Mesendoderm (in vitro differentiated cells): ENCODE measurements around the gene PPP2CA. TPM values are rescaled to one million over a fixed set of nuclear protein-coding genes. Genes with fewer than 3 reads are reported as not detected.
A peak's percentile ranks its signal among the peaks of the same experiment; 100 is the strongest.

Experiments used
- DNase-seq: peaks from one replicate; pipeline ENCODE4 v3.0.0; 2013
- H2AK5ac ChIP-seq: 2 replicates; pipeline ENCODE4 v1.6.1; 2013; ENCODE audit warnings: low read length, inconsistent platforms
- H2BK120ac ChIP-seq: 2 replicates; pipeline ENCODE4 v1.6.1; 2013; ENCODE audit warnings: low read depth, mild to moderate bottlenecking, low read length, moderate library complexity, mixed read lengths
- H2BK15ac ChIP-seq: replicated peaks from 2 replicates; pipeline ENCODE4 v1.6.1; 2013; ENCODE audit warnings: low read depth, mild to moderate bottlenecking, moderate library complexity
- H2BK5ac ChIP-seq: 2 replicates; pipeline ENCODE4 v1.6.1; 2013; ENCODE audit warnings: low read length, inconsistent platforms
- H3K18ac ChIP-seq: 2 replicates; pipeline ENCODE4 v1.6.1; 2013; ENCODE audit warnings: mild to moderate bottlenecking, low read length, mixed read lengths
- H3K23ac ChIP-seq: one replicate; pipeline ENCODE4 v1.6.1; 2013; ENCODE audit warnings: low read length
- H3K27ac ChIP-seq: 2 replicates; pipeline ENCODE4 v1.5.1; 2013; ENCODE audit warnings: low read depth, mild to moderate bottlenecking, inconsistent platforms, low read length, moderate library complexity
- H3K27me3 ChIP-seq: 2 replicates; pipeline ENCODE4 v1.6.1; 2013; ENCODE audit warnings: low read length, control low read depth, mild to moderate bottlenecking, inconsistent platforms; ENCODE audit not compliant: insufficient read depth, poor library complexity
- H3K36me3 ChIP-seq: 2 replicates; pipeline ENCODE4 v1.6.1; 2013; ENCODE audit warnings: low read length, inconsistent platforms; ENCODE audit not compliant: control insufficient read depth, insufficient read depth
- H3K4ac ChIP-seq: one replicate; pipeline ENCODE4 v1.6.1; 2013; ENCODE audit warnings: low read depth, mild to moderate bottlenecking, low read length, moderate library complexity
- H3K4me1 ChIP-seq: 2 replicates; pipeline ENCODE4 v1.6.1; 2013; ENCODE audit warnings: low read depth, low read length, inconsistent platforms; ENCODE audit not compliant: control insufficient read depth
- H3K4me2 ChIP-seq: 2 replicates; pipeline ENCODE4 v1.6.1; 2013; ENCODE audit warnings: low read length
- H3K4me3 ChIP-seq: 2 replicates; pipeline ENCODE4 v1.5.1; 2013; ENCODE audit warnings: mild to moderate bottlenecking, low read length
- H3K56ac ChIP-seq: one replicate; pipeline ENCODE4 v1.6.1; 2013; ENCODE audit warnings: low read length
- H3K79me1 ChIP-seq: 2 replicates; pipeline ENCODE4 v1.6.1; 2013; ENCODE audit warnings: low read length, inconsistent platforms
- H3K79me2 ChIP-seq: 2 replicates; pipeline ENCODE4 v1.6.1; 2013; ENCODE audit warnings: mild to moderate bottlenecking, low read length; ENCODE audit not compliant: control insufficient read depth, insufficient read depth
- H3K9ac ChIP-seq: 2 replicates; pipeline ENCODE4 v1.6.1; 2013; ENCODE audit warnings: low read length, inconsistent platforms
- H4K5ac ChIP-seq: one replicate; pipeline ENCODE4 v1.6.1; 2013; ENCODE audit warnings: low read length
- H4K8ac ChIP-seq: one replicate; pipeline ENCODE4 v1.6.1; 2013; ENCODE audit warnings: low read depth, mild to moderate bottlenecking, control low read depth, low read length, moderate library complexity
- WGBS: extraction: QIAGEN DNeasy Blood & Tissue Kit; methylation state at CpG from one replicate; pipeline ENCODE4 v1.1.7; 2013; ENCODE audit warnings: low lambda C conversion rate, missing lambda C conversion rate; ENCODE audit not compliant: insufficient coverage; ENCODE audit errors: extremely low coverage; 5-methylcytosine and 5-hydroxymethylcytosine counted together
- polyA plus RNA-seq, 2 experiments: library from polyadenylated mRNA; stranded (reverse); fragments of 200-250 nt; gene quantifications; one replicate each; pipeline ENCODE4 v1.2.3, GENCODE V29; 2013

PPP2CA gene
- 82.9 TPM for polyA plus RNA-seq (2013, experiment 1 of 2)
- polyA plus RNA-seq (2013, experiment 2 of 2), result 80.1 TPM

GRCh38 chr5:134225780-134226440, at the start of gene PPP2CA:
Gene PPP2CA (minus strand): TSS chr5:134226073. CDS start chr5:134225861, 212 bp downstream.
- no peak within 1 kb of the TSS for H2BK15ac ChIP-seq
- H3K4me2 ChIP-seq, result peak within 1 kb of the TSS; percentile 82
- H3K27me3 ChIP-seq, result no peaks in the 10 kb centered on the region
- H3K79me2 ChIP-seq, result peaks cover 46% of the 10 kb centered on the region
- H3K4me3 ChIP-seq, result peak within 1 kb of the TSS; percentile 97
- no peak within 1 kb of the TSS for H4K5ac ChIP-seq
- peak within 1 kb of the TSS; percentile 16 for H2BK120ac ChIP-seq
- H4K8ac ChIP-seq, result peak within 1 kb of the TSS; percentile 5
- peak within 1 kb of the TSS; percentile 99 for H3K9ac ChIP-seq
- WGBS, result no CpG with 5 or more reads among the region's 73 CpGs
- peak within 1 kb of the TSS; percentile 95 for H3K23ac ChIP-seq
- peaks cover 4% of the 10 kb centered on the region for H3K4me1 ChIP-seq
- peak within 1 kb of the TSS; percentile 87 for H3K27ac ChIP-seq
- peak within 1 kb of the TSS; percentile 97 for H3K4ac ChIP-seq
- peak within 1 kb of the TSS; percentile 60 for H2AK5ac ChIP-seq
- no peaks in the 10 kb centered on the region for H3K36me3 ChIP-seq
- H3K56ac ChIP-seq, result peak within 1 kb of the TSS; percentile 100
- H2BK5ac ChIP-seq, result peak within 1 kb of the TSS; percentile 98
- peak; percentile 98 for DNase-seq
- H3K18ac ChIP-seq, result peak within 1 kb of the TSS; percentile 81
- H3K79me1 ChIP-seq, result peaks cover 4% of the 10 kb centered on the region

DNA sequence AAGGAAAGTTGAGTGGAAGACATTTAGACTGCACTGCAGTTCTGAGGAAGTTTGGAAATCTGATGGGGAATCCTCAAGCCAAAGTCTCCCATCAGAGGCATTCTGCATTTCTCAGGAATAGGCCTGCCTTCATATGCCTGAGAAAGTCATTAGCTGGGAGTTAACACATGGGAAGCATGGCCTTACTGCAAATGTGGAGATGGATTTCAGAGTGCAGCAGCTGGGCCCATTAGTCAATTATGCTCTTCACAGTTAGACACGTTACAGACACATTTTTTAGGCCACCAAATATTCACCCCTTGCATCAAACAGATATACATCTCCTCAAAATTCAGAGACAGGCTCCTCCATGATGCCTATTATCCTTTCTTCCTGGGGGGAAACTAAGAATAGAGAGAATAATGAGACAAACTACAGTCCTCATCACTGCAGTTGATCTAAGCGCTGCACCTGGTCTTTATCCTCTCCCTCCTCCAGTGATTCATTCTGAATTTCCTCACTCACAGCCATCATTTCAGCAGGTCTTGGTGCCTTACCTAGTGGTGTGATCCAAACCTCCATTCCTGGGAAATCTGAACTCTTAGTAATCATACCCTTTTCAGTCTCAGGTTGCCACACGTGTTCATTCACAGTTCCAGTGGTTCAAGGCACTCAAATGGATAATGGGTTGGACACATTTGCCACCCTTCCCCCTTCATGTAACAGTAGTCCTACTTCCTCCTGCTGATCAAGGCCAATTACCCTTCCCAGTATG, 47.9 kb upstream of the PPP2CA start:
- Histone ChIP-seq H3K79me2 (no peaks in the 10 kb centered on the region), H2BK15ac (no peak overlapping the region), H3K56ac (no peak overlapping the region), H2BK120ac (no peak overlapping the region), H2AK5ac (no peak overlapping the region), H3K18ac (no peak overlapping the region), H4K8ac (no peak overlapping the region), H3K4ac (no peak overlapping the region), H3K36me3 (no peaks in the 10 kb centered on the region), H3K79me1 (no peaks in the 10 kb centered on the region), H3K23ac (no peak overlapping the region), H4K5ac (no peak overlapping the region), H3K4me3 (no peak overlapping the region), H3K4me1 (no peaks in the 10 kb centered on the region), H3K9ac (no peak overlapping the region), H3K27ac (no peak overlapping the region), H3K27me3 (no peaks in the 10 kb centered on the region), H3K4me2 (no peak overlapping the region), H2BK5ac (no peak overlapping the region)
- no CpG with 5 or more reads among the region's 3 CpGs for WGBS
- DNase-seq, result no peak

GRCh38 chr5:134271059-134271458, 45.2 kb upstream of the PPP2CA start:
- WGBS, result no CpG with 5 or more reads among the region's 1 CpG

GRCh38 chr5:134268919-134269318, 43.0 kb upstream of the PPP2CA start:
- Histone ChIP-seq H3K4me3 (no peak overlapping the region), H2BK120ac (no peak overlapping the region), H2BK15ac (no peak overlapping the region), H2AK5ac (no peak overlapping the region), H4K5ac (no peak overlapping the region), H3K4me2 (no peak overlapping the region), H3K36me3 (no peaks in the 10 kb centered on the region), H3K56ac (no peak overlapping the region), H3K18ac (no peak overlapping the region), H4K8ac (no peak overlapping the region), H3K79me1 (no peaks in the 10 kb centered on the region), H3K79me2 (no peaks in the 10 kb centered on the region), H2BK5ac (no peak overlapping the region), H3K9ac (no peak overlapping the region), H3K23ac (no peak overlapping the region), H3K4ac (no peak overlapping the region), H3K4me1 (no peaks in the 10 kb centered on the region), H3K27me3 (no peaks in the 10 kb centered on the region), H3K27ac (no peak overlapping the region)
- WGBS, result no CpG with 5 or more reads among the region's 4 CpGs
- no peak for DNase-seq

More at GRCh38 chr5:134271059-134271458, 45.2 kb upstream of the PPP2CA start:
- no peak overlapping the region for H3K18ac ChIP-seq
- no peak overlapping the region for H2AK5ac ChIP-seq
- no peak overlapping the region for H4K5ac ChIP-seq
- no peak overlapping the region for H4K8ac ChIP-seq
- no peak overlapping the region for H3K23ac ChIP-seq
- no peak overlapping the region for H3K4me3 ChIP-seq
- H3K36me3 ChIP-seq, result no peaks in the 10 kb centered on the region
- no peaks in the 10 kb centered on the region for H3K4me1 ChIP-seq
- no peak overlapping the region for H3K56ac ChIP-seq
- no peak for DNase-seq
- no peak overlapping the region for H2BK15ac ChIP-seq
- H3K9ac ChIP-seq, result no peak overlapping the region
- H3K4ac ChIP-seq, result no peak overlapping the region
- no peak overlapping the region for H3K27ac ChIP-seq
- no peaks in the 10 kb centered on the region for H3K27me3 ChIP-seq
- H3K79me2 ChIP-seq, result no peaks in the 10 kb centered on the region
- H3K79me1 ChIP-seq, result no peaks in the 10 kb centered on the region
- H2BK5ac ChIP-seq, result no peak overlapping the region
- H2BK120ac ChIP-seq, result no peak overlapping the region
- no peak overlapping the region for H3K4me2 ChIP-seq

GRCh38 chr5:134268019-134268601, 42.2 kb upstream of the PPP2CA start:
- no peaks in the 10 kb centered on the region for H3K79me2 ChIP-seq
- no peak overlapping the region for H3K4ac ChIP-seq
- no peak for DNase-seq
- H2BK5ac ChIP-seq, result no peak overlapping the region
- no CpG with 5 or more reads among the region's 3 CpGs for WGBS
- H3K79me1 ChIP-seq, result no peaks in the 10 kb centered on the region
- no peak overlapping the region for H3K27ac ChIP-seq
- H3K56ac ChIP-seq, result no peak overlapping the region
- no peak overlapping the region for H2BK120ac ChIP-seq
- H4K8ac ChIP-seq, result no peak overlapping the region
- H3K4me1 ChIP-seq, result no peaks in the 10 kb centered on the region
- no peak overlapping the region for H2AK5ac ChIP-seq
- H3K4me2 ChIP-seq, result no peak overlapping the region
- no peak overlapping the region for H3K23ac ChIP-seq
- H3K27me3 ChIP-seq, result no peaks in the 10 kb centered on the region
- H3K9ac ChIP-seq, result no peak overlapping the region
- no peak overlapping the region for H2BK15ac ChIP-seq
- H4K5ac ChIP-seq, result no peak overlapping the region
- H3K4me3 ChIP-seq, result no peak overlapping the region
- H3K18ac ChIP-seq, result no peak overlapping the region
- no peaks in the 10 kb centered on the region for H3K36me3 ChIP-seq
